Ishikawa (cell line): ENCODE measurements around the gene NFIX.
"Not testable (repeated sequence)": the region's sequence is repeated elsewhere in the genome, so short reads cannot be mapped to it uniquely, and the experiment has no call there.

Experiments
- CEBPB ChIP-seq: IDR thresholded peaks from 2 replicates; pipeline ENCODE4 v1.6.1; 2012
- EGR1 ChIP-seq: IDR thresholded peaks from 2 replicates; pipeline ENCODE4 v1.6.1; 2012
- EP300 ChIP-seq: IDR thresholded peaks from 2 replicates; pipeline ENCODE4 v1.6.1; 2012; ENCODE audit warnings: borderline replicate concordance
- FOXM1 ChIP-seq: IDR thresholded peaks from 2 replicates; pipeline ENCODE4 v1.6.1; 2012; ENCODE audit warnings: low read depth, borderline replicate concordance
- NFIC ChIP-seq: IDR thresholded peaks from 2 replicates; pipeline ENCODE4 v1.6.1; 2012
- RAD21 ChIP-seq: IDR thresholded peaks from 2 replicates; pipeline ENCODE4 v1.6.1; 2012; ENCODE audit warnings: low read depth
- TAF1 ChIP-seq: IDR thresholded peaks from 2 replicates; pipeline ENCODE4 v1.6.1; 2012; ENCODE audit warnings: low read depth, mild to moderate bottlenecking
- YY1 ChIP-seq: IDR thresholded peaks from 2 replicates; pipeline ENCODE4 v1.6.1; 2012; ENCODE audit warnings: low read depth
- TF ChIP-seq, protein P1 (sequence below): IDR thresholded peaks from 2 replicates; pipeline ENCODE4 v1.6.1; 2012
- TF ChIP-seq, protein P2 (sequence below): IDR thresholded peaks from 2 replicates; pipeline ENCODE4 v1.6.1; 2012
- TF ChIP-seq, protein P3 (sequence below): IDR thresholded peaks from 2 replicates; pipeline ENCODE4 v1.6.1; 2012; ENCODE audit warnings: low read depth, mild to moderate bottlenecking

DNA sequence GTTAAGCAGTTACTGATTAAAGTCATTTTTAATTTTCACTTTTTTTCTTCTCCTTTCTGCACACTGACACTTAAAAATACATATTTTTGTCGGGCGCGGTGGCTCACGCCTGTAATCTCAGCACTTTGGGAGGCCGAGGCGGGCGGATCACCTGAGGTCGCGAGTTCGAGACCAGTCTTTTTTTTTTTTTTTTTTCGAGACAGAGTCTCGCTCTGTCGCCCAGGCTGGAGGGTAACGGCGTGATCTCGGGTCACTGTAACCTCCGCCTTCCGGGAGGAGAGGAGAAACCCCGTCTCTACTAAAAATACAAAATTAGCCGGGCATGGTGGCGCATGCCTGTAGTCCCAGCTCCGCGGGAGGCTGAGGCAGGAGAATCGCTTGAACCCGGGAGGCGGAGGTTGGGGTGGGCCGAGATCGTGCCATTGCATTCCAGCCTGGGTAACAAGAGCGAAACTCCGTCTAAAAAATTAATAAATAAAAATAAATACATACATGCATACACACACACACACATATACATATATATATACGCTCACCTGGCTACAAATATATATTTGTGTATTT lies 37.8 kb upstream of the NFIX start:
- TF ChIP-seq EP300, CEBPB, YY1, EGR1, TAF1, FOXM1, NFIC, RAD21: not testable (repeated sequence)
- TF ChIP-seq, protein P1, sequence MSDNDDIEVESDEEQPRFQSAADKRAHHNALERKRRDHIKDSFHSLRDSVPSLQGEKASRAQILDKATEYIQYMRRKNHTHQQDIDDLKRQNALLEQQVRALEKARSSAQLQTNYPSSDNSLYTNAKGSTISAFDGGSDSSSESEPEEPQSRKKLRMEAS: peak; percentile 13; the same call in 1 of the 2 replicates
- TF ChIP-seq, protein P2, sequence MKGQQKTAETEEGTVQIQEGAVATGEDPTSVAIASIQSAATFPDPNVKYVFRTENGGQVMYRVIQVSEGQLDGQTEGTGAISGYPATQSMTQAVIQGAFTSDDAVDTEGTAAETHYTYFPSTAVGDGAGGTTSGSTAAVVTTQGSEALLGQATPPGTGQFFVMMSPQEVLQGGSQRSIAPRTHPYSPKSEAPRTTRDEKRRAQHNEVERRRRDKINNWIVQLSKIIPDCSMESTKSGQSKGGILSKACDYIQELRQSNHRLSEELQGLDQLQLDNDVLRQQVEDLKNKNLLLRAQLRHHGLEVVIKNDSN: not testable (repeated sequence)
- TF ChIP-seq, protein P3, sequence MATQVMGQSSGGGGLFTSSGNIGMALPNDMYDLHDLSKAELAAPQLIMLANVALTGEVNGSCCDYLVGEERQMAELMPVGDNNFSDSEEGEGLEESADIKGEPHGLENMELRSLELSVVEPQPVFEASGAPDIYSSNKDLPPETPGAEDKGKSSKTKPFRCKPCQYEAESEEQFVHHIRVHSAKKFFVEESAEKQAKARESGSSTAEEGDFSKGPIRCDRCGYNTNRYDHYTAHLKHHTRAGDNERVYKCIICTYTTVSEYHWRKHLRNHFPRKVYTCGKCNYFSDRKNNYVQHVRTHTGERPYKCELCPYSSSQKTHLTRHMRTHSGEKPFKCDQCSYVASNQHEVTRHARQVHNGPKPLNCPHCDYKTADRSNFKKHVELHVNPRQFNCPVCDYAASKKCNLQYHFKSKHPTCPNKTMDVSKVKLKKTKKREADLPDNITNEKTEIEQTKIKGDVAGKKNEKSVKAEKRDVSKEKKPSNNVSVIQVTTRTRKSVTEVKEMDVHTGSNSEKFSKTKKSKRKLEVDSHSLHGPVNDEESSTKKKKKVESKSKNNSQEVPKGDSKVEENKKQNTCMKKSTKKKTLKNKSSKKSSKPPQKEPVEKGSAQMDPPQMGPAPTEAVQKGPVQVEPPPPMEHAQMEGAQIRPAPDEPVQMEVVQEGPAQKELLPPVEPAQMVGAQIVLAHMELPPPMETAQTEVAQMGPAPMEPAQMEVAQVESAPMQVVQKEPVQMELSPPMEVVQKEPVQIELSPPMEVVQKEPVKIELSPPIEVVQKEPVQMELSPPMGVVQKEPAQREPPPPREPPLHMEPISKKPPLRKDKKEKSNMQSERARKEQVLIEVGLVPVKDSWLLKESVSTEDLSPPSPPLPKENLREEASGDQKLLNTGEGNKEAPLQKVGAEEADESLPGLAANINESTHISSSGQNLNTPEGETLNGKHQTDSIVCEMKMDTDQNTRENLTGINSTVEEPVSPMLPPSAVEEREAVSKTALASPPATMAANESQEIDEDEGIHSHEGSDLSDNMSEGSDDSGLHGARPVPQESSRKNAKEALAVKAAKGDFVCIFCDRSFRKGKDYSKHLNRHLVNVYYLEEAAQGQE: not testable (repeated sequence)
